Measurements from ENCODE around the gene CYSLTR2.

The CYSLTR2 gene

DNA sequence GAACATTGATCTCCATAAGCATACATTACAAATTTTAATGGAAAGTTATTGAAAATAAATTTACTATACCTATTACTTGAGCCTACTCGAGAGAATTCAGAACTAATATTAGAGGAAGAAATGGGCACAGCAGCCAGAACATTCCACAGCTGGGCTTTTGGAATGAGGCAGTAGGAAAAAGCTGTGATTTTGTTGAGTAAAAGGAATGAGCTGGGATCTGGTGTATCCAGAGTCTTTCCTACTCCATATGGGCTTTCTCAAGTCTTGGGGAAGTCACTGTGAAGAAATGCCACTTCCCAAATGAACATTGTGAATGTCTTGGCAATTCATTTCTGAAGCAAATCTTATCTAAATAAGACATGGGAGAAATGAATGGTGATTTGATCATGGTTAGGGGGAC is 93.1 kb downstream of the CYSLTR2 start:
- DNase-seq, result no peak

- no peak for DNase-seq
These were observed 95.0 kb downstream of the CYSLTR2 start for GRCh38 chr13:48748681-48749080.

- no peak for DNase-seq
These were observed 95.4 kb downstream of the CYSLTR2 start for GRCh38 chr13:48749144-48749543.

DNA sequence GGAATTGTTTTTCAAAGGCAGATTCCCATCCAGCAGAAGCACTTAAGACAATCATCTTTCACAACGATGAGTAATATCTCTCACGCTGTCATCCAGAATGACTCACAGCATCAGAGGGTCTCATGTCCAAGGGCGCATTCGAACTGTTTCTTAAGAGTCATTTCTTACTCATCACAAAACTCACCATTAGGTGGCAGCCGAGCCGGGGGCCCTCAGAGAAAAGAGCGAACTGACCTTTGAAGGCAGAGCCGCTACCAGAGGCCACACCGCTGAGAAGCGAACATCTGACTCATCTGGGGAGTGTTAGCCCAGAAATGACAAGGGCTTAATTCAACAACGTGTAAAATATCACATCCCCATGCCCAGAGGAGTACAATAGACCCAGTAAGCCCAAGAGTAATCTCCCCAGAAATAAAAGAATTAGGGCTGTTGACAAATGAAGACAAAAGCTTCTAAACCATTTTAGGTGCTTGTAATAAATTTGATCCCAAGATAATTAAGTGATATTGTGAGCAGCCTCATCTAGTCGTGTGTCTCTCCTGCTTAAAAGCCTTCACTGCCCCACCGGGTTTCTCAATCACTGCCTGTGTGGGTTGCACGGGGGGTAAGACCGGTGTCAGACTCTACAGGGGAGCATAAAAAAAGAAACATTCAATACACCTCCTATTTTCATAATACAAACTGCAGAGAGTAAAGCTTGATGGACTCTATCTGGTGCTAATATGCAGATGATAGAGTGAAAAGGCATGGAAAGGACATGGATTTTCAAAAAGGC is 96.2 kb downstream of the CYSLTR2 start:
- DNase-seq, result no peak

- no peak for DNase-seq
These were observed 97.1 kb downstream of the CYSLTR2 start for GRCh38 chr13:48750588-48751383.

- DNase-seq, result no peak
These were observed 106.9 kb downstream of the CYSLTR2 start for GRCh38 chr13:48760626-48761025.
